Glomerular visceral epithelial cell (primary cell): Measurements from ENCODE around the gene BCL6B.

Experiments
- DNase-seq: peaks from one replicate; pipeline ENCODE4 v3.0.0-alpha.2; 2016; ENCODE audit errors: extremely low spot score

The BCL6B gene

GRCh38 chr17:7010523-7010922 is 12.3 kb upstream of the BCL6B start:
- no peak for DNase-seq

- no peak for DNase-seq
These were observed 11.4 kb upstream of the BCL6B start for GRCh38 chr17:7011415-7011814.

- DNase-seq: no peak
These were observed 11.0 kb upstream of the BCL6B start for GRCh38 chr17:7011942-7012254.

- peak; percentile 99 for DNase-seq
These were observed 8.4 kb upstream of the BCL6B start for GRCh38 chr17:7014261-7014994.

GRCh38 chr17:7014995-7015958 is 7.6 kb upstream of the BCL6B start:
- DNase-seq: peak; percentile 77

GRCh38 chr17:7016418-7016817 is 6.4 kb upstream of the BCL6B start:
- no peak for DNase-seq

- DNase-seq: no peak
These were observed 5.7 kb upstream of the BCL6B start for GRCh38 chr17:7016886-7017826.

- DNase-seq: no peak
These were observed 5.0 kb upstream of the BCL6B start for GRCh38 chr17:7017827-7018200.

- DNase-seq: no peak
These were observed 4.4 kb upstream of the BCL6B start for GRCh38 chr17:7018331-7018964.

- DNase-seq: no peak
These were observed 3.5 kb upstream of the BCL6B start for GRCh38 chr17:7019367-7019766.

GRCh38 chr17:7019839-7020519 is 2.9 kb upstream of the BCL6B start:
- DNase-seq: peak; percentile 35

- DNase-seq: no peak
These were observed 1.8 kb upstream of the BCL6B start for GRCh38 chr17:7020894-7021664.

GRCh38 chr17:7021993-7022778 is 664 bp upstream of the BCL6B start:
- peak; percentile 68 for DNase-seq

GRCh38 chr17:7023576-7024401 is 939 bp downstream of the BCL6B start:
- DNase-seq: peak; percentile 52

GRCh38 chr17:7024402-7024785 is 1.5 kb downstream of the BCL6B start:
- DNase-seq: no peak

- peak; percentile 33 for DNase-seq
These were observed 2.4 kb downstream of the BCL6B start for GRCh38 chr17:7025245-7025644.

GRCh38 chr17:7026471-7027115 is 3.7 kb downstream of the BCL6B start:
- no peak for DNase-seq

GRCh38 chr17:7027335-7027734 is 4.5 kb downstream of the BCL6B start:
- DNase-seq: no peak
